Measurements from ENCODE around the gene CHD9.
"Not testable (repeated sequence)": the region's sequence is repeated elsewhere in the genome, so short reads cannot be mapped to it uniquely, and the experiment has no call there.

DNA sequence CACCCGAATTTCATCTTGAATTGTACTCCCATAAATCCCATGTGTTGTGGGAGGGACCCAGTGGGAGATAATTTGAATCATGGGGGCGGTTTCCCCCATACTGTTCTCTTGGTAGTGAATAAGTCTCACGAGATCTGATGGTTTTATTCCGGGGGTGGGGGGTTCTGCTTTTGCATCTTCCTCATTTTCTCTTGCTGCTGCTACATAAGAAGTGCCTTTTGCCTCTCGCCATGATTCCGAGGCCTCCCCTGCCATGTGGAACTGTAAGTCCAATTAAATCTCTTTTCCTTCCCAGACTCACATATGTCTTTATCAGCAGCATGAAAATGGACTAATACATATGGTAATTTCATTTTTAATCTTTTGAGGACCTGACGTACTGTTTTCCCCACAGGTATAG lies 20.7 kb downstream of the CHD9 start:
- TF ChIP-seq, protein P1, sequence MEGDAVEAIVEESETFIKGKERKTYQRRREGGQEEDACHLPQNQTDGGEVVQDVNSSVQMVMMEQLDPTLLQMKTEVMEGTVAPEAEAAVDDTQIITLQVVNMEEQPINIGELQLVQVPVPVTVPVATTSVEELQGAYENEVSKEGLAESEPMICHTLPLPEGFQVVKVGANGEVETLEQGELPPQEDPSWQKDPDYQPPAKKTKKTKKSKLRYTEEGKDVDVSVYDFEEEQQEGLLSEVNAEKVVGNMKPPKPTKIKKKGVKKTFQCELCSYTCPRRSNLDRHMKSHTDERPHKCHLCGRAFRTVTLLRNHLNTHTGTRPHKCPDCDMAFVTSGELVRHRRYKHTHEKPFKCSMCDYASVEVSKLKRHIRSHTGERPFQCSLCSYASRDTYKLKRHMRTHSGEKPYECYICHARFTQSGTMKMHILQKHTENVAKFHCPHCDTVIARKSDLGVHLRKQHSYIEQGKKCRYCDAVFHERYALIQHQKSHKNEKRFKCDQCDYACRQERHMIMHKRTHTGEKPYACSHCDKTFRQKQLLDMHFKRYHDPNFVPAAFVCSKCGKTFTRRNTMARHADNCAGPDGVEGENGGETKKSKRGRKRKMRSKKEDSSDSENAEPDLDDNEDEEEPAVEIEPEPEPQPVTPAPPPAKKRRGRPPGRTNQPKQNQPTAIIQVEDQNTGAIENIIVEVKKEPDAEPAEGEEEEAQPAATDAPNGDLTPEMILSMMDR (IDR thresholded peaks at IDR 0.05; ENCODE audit: low read depth, low read length, missing input control) = not testable (repeated sequence)
- TF ChIP-seq, protein P2, sequence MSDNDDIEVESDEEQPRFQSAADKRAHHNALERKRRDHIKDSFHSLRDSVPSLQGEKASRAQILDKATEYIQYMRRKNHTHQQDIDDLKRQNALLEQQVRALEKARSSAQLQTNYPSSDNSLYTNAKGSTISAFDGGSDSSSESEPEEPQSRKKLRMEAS (IDR thresholded peaks at IDR 0.05) = not testable (repeated sequence)
- not testable (repeated sequence) for TF ChIP-seq YY1, JUND, SP1 (IDR thresholded peaks at IDR 0.05)

Measured in liver (tissue), 3 donors.